ENCODE data around the gene C9orf72.

GRCh38 chr9:27529316-27530278 lies 43.7 kb downstream of the C9orf72 start, which contains the start of gene MOB3B:
- TF ChIP-seq POLR2A (IDR thresholded peaks at IDR 0.05; ENCODE audit: low read depth, low read length) = no peak
- TF ChIP-seq POLR2AphosphoS5 (IDR thresholded peaks at IDR 0.05; ENCODE audit: low read depth, low read length) = no peak
- no peak for TF ChIP-seq TAF1 (IDR thresholded peaks at IDR 0.05; ENCODE audit: borderline replicate concordance, low read depth, low read length)

All from GM12892 (cell line).